ENCODE data around the gene CIAO1.

GRCh38 chr2:96233436-96233835 lies 32.6 kb upstream of the CIAO1 start:
- TF ChIP-seq MAZ (IDR thresholded peaks at IDR 0.05; ENCODE audit: borderline replicate concordance, low read depth, low read length) (no peak), MAFK (IDR thresholded peaks at IDR 0.05; ENCODE audit: partially characterized antibody) (no peak), POLR2A (IDR thresholded peaks at IDR 0.05; ENCODE audit: low read length) (no peak), CTCF (IDR thresholded peaks at IDR 0.05) (no peak), MAX (IDR thresholded peaks at IDR 0.05) (no peak), JUN (IDR thresholded peaks at IDR 0.05) (no peak)
